ENCODE results near the gene CXCL5.
A peak's percentile ranks its signal among the peaks of the same experiment; 100 is the strongest.

The CXCL5 gene

GRCh38 chr4:74038086-74038424 lies 39.6 kb upstream of the CXCL5 start:
- no peaks in the 10 kb centered on the region for H3K9me3 ChIP-seq (ENCODE audit: control insufficient read depth in 1 of 2, low read length in 2 of 2)
- H3K4me3 ChIP-seq (ENCODE audit: low read depth in 1 of 2, low read length in 2 of 2) = peak overlapping the region; percentile 84 to 94
- peaks cover 3 to 20% of the 10 kb centered on the region in 2 donors for H3K4me1 ChIP-seq (ENCODE audit: control insufficient read depth in 1 of 2, insufficient read depth in 2 of 2, low read length in 2 of 2)
- no peaks in the 10 kb centered on the region for H3K36me3 ChIP-seq (ENCODE audit: control insufficient read depth in 1 of 2, insufficient read depth in 2 of 2, low read length in 2 of 2)
- peak overlapping the region; percentile 65 to 69 for H3K9ac ChIP-seq (ENCODE audit: low read depth in 1 of 2, low read length in 2 of 2)
- H3K27ac ChIP-seq (ENCODE audit: low read depth, low read length) = no peak overlapping the region
- H3K27me3 ChIP-seq (ENCODE audit: control insufficient read depth in 1 of 2, insufficient read depth in 2 of 2, low read length in 2 of 2) = no peaks in the 10 kb centered on the region

DNA sequence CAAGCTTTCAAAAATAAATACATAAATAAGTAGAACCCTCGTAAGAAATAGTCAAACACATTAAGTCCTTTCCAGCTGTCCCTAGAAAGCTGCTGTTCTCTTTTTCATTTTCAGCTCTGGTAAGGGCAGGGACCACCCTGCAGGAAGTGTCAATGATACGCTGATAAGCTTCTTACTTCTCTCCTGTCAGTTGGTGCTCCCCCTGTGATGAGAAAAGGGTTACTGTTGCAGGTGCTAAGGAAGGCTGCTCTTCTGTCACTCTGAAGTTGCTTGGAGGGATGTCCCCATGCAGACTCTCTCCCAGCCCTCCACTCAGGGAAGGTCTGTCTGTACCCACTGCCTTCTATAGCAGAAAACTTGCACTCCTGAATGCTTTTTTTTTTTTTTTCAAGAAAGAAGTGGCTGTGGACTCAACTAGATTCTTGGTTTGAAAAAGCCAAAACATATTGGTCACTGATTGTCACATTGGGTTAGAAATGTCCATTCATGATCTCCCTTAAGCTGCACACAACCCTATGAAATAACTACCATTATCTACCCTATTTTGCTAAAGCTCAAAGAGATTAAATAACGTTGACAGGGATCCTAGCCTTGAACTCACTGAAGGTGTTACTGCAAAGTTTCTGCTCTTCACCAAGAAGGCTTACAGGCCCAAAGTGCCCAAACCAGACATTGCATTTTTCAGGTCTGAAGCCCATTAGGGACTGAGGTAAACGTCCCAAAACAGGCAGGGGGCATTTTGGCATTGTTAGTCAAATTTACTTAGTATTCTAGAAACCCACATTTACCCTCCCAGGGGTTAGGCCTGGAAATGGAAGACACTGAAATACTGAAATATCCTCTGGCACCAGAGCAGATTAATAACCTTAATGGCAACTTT lies 38.8 kb upstream of the CXCL5 start:
- Histone ChIP-seq H3K27me3 (ENCODE audit: control insufficient read depth in 1 of 2, insufficient read depth in 2 of 2, low read length in 2 of 2) (no peaks in the 10 kb centered on the region), H3K27ac (ENCODE audit: low read depth, low read length) (no peak overlapping the region), H3K4me1 (ENCODE audit: control insufficient read depth in 1 of 2, insufficient read depth in 2 of 2, low read length in 2 of 2) (peaks cover 6 to 16% of the 10 kb centered on the region in 2 donors), H3K9ac (ENCODE audit: low read depth in 1 of 2, low read length in 2 of 2) (peak overlapping the region; percentile 48 to 69), H3K9me3 (ENCODE audit: control insufficient read depth in 1 of 2, low read length in 2 of 2) (no peaks in the 10 kb centered on the region), H3K4me3 (ENCODE audit: low read depth in 1 of 2, low read length in 2 of 2) (peak overlapping the region; percentile 84 to 94), H3K36me3 (ENCODE audit: control insufficient read depth in 1 of 2, insufficient read depth in 2 of 2, low read length in 2 of 2) (no peaks in the 10 kb centered on the region)

GRCh38 chr4:74033739-74034138 lies 35.3 kb upstream of the CXCL5 start:
- Histone ChIP-seq H3K9me3 (ENCODE audit: control insufficient read depth in 1 of 2, low read length in 2 of 2) (no peaks in the 10 kb centered on the region), H3K9ac (ENCODE audit: low read depth in 1 of 2, low read length in 2 of 2) (no peak overlapping the region), H3K27ac (ENCODE audit: low read depth, low read length) (no peak overlapping the region), H3K27me3 (ENCODE audit: control insufficient read depth in 1 of 2, insufficient read depth in 2 of 2, low read length in 2 of 2) (no peaks in the 10 kb centered on the region), H3K4me1 (ENCODE audit: control insufficient read depth in 1 of 2, insufficient read depth in 2 of 2, low read length in 2 of 2) (peaks cover 11 to 19% of the 10 kb centered on the region in 2 donors), H3K4me3 (ENCODE audit: low read depth in 1 of 2, low read length in 2 of 2) (no peak overlapping the region), H3K36me3 (ENCODE audit: control insufficient read depth in 1 of 2, insufficient read depth in 2 of 2, low read length in 2 of 2) (no peaks in the 10 kb centered on the region)

DNA sequence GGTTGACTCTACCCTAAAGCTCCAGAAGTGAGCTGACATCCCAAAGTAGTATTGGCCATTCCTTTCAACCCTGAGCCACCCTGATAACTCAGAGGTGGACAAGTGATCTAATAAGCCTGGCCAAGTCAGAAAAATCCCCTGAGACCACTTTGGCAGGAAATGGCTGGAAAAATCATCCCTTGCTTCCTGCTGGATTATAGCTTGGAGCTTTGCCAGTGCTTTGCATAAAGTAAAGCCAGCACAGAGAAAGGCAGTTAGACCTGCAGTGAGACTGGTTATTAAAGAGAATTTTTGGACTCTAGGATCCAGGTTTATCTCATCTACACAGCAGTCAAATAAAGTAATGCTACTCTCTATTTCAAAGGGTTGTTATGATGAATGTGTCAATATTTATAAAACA lies 33.6 kb upstream of the CXCL5 start:
- Histone ChIP-seq H3K4me3 (ENCODE audit: low read depth in 1 of 2, low read length in 2 of 2) (no peak overlapping the region), H3K9ac (ENCODE audit: low read depth in 1 of 2, low read length in 2 of 2) (no peak overlapping the region), H3K27me3 (ENCODE audit: control insufficient read depth in 1 of 2, insufficient read depth in 2 of 2, low read length in 2 of 2) (no peaks in the 10 kb centered on the region), H3K36me3 (ENCODE audit: control insufficient read depth in 1 of 2, insufficient read depth in 2 of 2, low read length in 2 of 2) (no peaks in the 10 kb centered on the region), H3K9me3 (ENCODE audit: control insufficient read depth in 1 of 2, low read length in 2 of 2) (no peaks in the 10 kb centered on the region), H3K27ac (ENCODE audit: low read depth, low read length) (no peak overlapping the region), H3K4me1 (ENCODE audit: control insufficient read depth in 1 of 2, insufficient read depth in 2 of 2, low read length in 2 of 2) (peaks cover under 1 to 18% of the 10 kb centered on the region in 2 donors)

DNA sequence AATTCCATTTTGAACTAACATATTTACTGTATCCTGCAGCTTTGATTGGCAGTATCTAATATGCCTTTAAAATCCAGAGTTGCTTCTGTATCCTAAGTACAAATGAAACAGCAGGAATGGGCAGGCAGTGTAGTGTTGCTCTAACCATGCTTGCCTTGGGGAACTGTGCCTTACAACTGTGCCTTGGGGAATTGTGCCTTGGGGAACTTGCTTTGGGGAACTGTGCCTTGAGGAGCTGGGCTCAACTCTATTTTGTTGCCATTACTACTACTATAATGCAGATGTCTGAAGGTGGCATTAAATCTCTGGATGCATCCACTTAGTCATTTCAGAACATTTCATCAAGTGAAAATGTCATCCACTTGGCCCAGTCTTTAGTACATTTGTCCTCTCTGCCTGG lies 33.1 kb upstream of the CXCL5 start:
- Histone ChIP-seq H3K27ac (ENCODE audit: low read depth, low read length) (no peak overlapping the region), H3K9me3 (ENCODE audit: control insufficient read depth in 1 of 2, low read length in 2 of 2) (no peaks in the 10 kb centered on the region), H3K4me3 (ENCODE audit: low read depth in 1 of 2, low read length in 2 of 2) (no peak overlapping the region), H3K4me1 (ENCODE audit: control insufficient read depth in 1 of 2, insufficient read depth in 2 of 2, low read length in 2 of 2) (peaks cover 0 to 16% of the 10 kb centered on the region in 2 donors), H3K27me3 (ENCODE audit: control insufficient read depth in 1 of 2, insufficient read depth in 2 of 2, low read length in 2 of 2) (no peaks in the 10 kb centered on the region), H3K9ac (ENCODE audit: low read depth in 1 of 2, low read length in 2 of 2) (no peak overlapping the region), H3K36me3 (ENCODE audit: control insufficient read depth in 1 of 2, insufficient read depth in 2 of 2, low read length in 2 of 2) (no peaks in the 10 kb centered on the region)

DNA sequence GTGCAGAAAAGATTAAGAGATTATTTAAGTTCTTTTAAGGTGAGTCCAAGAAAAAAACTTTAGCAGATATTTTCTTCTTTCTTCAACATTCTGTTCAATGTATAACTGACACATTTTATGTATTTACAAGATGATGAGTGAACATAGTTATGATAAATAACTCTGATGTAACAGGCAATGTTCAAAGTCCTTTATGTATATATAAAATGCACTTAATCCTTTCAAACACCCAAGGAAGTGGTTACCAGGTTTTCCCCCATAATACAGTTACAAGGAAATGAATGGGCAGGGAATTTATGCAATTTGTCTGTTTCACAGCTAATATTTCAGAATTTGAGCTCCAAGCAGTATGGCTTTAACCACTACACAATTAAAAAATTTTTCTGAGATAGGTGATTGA lies 31.8 kb upstream of the CXCL5 start:
- Histone ChIP-seq H3K9me3 (ENCODE audit: control insufficient read depth in 1 of 2, low read length in 2 of 2) (peaks cover 0 to 4% of the 10 kb centered on the region in 2 donors), H3K9ac (ENCODE audit: low read depth in 1 of 2, low read length in 2 of 2) (no peak overlapping the region), H3K27ac (ENCODE audit: low read depth, low read length) (no peak overlapping the region), H3K27me3 (ENCODE audit: control insufficient read depth in 1 of 2, insufficient read depth in 2 of 2, low read length in 2 of 2) (no peaks in the 10 kb centered on the region), H3K36me3 (ENCODE audit: control insufficient read depth in 1 of 2, insufficient read depth in 2 of 2, low read length in 2 of 2) (no peaks in the 10 kb centered on the region), H3K4me3 (ENCODE audit: low read depth in 1 of 2, low read length in 2 of 2) (no peak overlapping the region), H3K4me1 (ENCODE audit: control insufficient read depth in 1 of 2, insufficient read depth in 2 of 2, low read length in 2 of 2) (peaks cover 0 to 16% of the 10 kb centered on the region in 2 donors)

DNA sequence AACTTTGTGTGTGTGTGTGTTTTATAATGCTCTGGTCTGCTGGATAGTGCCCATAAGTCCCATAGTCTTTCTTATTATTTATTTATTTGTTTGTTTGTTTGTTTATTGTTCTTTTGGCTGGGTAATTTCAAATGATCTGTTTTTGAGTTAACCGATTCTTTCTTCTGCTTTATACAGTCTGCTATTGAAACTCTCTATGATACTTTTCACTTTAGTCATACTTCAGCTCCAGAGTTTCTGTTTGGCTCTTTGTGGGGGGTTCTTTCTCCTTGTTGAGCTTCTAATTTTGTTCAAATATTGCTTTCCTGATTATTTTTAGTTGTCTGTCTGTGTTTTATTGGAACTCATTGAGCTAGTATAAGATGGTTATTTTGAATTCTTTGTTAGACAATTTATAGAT lies 30.0 kb upstream of the CXCL5 start:
- H3K36me3 ChIP-seq (ENCODE audit: control insufficient read depth in 1 of 2, insufficient read depth in 2 of 2, low read length in 2 of 2) = no peaks in the 10 kb centered on the region
- no peak overlapping the region for H3K27ac ChIP-seq (ENCODE audit: low read depth, low read length)
- no peak overlapping the region for H3K9ac ChIP-seq (ENCODE audit: low read depth in 1 of 2, low read length in 2 of 2)
- no peaks in the 10 kb centered on the region for H3K27me3 ChIP-seq (ENCODE audit: control insufficient read depth in 1 of 2, insufficient read depth in 2 of 2, low read length in 2 of 2)
- H3K4me3 ChIP-seq (ENCODE audit: low read depth in 1 of 2, low read length in 2 of 2) = no peak overlapping the region
- peaks cover 0 to 4% of the 10 kb centered on the region in 2 donors for H3K9me3 ChIP-seq (ENCODE audit: control insufficient read depth in 1 of 2, low read length in 2 of 2)
- peaks cover 6 to 16% of the 10 kb centered on the region in 2 donors for H3K4me1 ChIP-seq (ENCODE audit: control insufficient read depth in 1 of 2, insufficient read depth in 2 of 2, low read length in 2 of 2)

GRCh38 chr4:74023709-74024108 lies 25.2 kb upstream of the CXCL5 start:
- no peaks in the 10 kb centered on the region for H3K27me3 ChIP-seq (ENCODE audit: control insufficient read depth in 1 of 2, insufficient read depth in 2 of 2, low read length in 2 of 2)
- H3K9me3 ChIP-seq (ENCODE audit: control insufficient read depth in 1 of 2, low read length in 2 of 2) = peaks cover 0 to 4% of the 10 kb centered on the region in 2 donors
- no peak overlapping the region for H3K9ac ChIP-seq (ENCODE audit: low read depth in 1 of 2, low read length in 2 of 2)
- no peak overlapping the region for H3K27ac ChIP-seq (ENCODE audit: low read depth, low read length)
- peaks cover 0 to 9% of the 10 kb centered on the region in 2 donors for H3K4me1 ChIP-seq (ENCODE audit: control insufficient read depth in 1 of 2, insufficient read depth in 2 of 2, low read length in 2 of 2)
- H3K4me3 ChIP-seq (ENCODE audit: low read depth in 1 of 2, low read length in 2 of 2) = no peak overlapping the region
- H3K36me3 ChIP-seq (ENCODE audit: control insufficient read depth in 1 of 2, insufficient read depth in 2 of 2, low read length in 2 of 2) = no peaks in the 10 kb centered on the region

GRCh38 chr4:74021601-74022000 lies 23.1 kb upstream of the CXCL5 start:
- Histone ChIP-seq H3K4me3 (ENCODE audit: low read depth in 1 of 2, low read length in 2 of 2) (no peak overlapping the region), H3K27me3 (ENCODE audit: control insufficient read depth in 1 of 2, insufficient read depth in 2 of 2, low read length in 2 of 2) (no peaks in the 10 kb centered on the region), H3K9ac (ENCODE audit: low read depth in 1 of 2, low read length in 2 of 2) (no peak overlapping the region), H3K4me1 (ENCODE audit: control insufficient read depth in 1 of 2, insufficient read depth in 2 of 2, low read length in 2 of 2) (peaks cover 0 to 9% of the 10 kb centered on the region in 2 donors), H3K36me3 (ENCODE audit: control insufficient read depth in 1 of 2, insufficient read depth in 2 of 2, low read length in 2 of 2) (no peaks in the 10 kb centered on the region), H3K9me3 (ENCODE audit: control insufficient read depth in 1 of 2, low read length in 2 of 2) (peaks cover 0 to 4% of the 10 kb centered on the region in 2 donors), H3K27ac (ENCODE audit: low read depth, low read length) (no peak overlapping the region)

- Histone ChIP-seq H3K9ac (ENCODE audit: low read depth in 1 of 2, low read length in 2 of 2) (no peak overlapping the region), H3K4me3 (ENCODE audit: low read depth in 1 of 2, low read length in 2 of 2) (no peak overlapping the region), H3K9me3 (ENCODE audit: control insufficient read depth in 1 of 2, low read length in 2 of 2) (no peaks in the 10 kb centered on the region), H3K27me3 (ENCODE audit: control insufficient read depth in 1 of 2, insufficient read depth in 2 of 2, low read length in 2 of 2) (no peaks in the 10 kb centered on the region), H3K36me3 (ENCODE audit: control insufficient read depth in 1 of 2, insufficient read depth in 2 of 2, low read length in 2 of 2) (no peaks in the 10 kb centered on the region), H3K4me1 (ENCODE audit: control insufficient read depth in 1 of 2, insufficient read depth in 2 of 2, low read length in 2 of 2) (peaks cover 0 to 4% of the 10 kb centered on the region in 2 donors), H3K27ac (ENCODE audit: low read depth, low read length) (no peak overlapping the region)
Observed at GRCh38 chr4:74018771-74019170, 20.3 kb upstream of the CXCL5 start.
